ENCODE data around the gene SPDYE2.
"Not testable (repeated sequence)": the region's sequence is repeated elsewhere in the genome, so short reads cannot be mapped to it uniquely, and the experiment has no call there.

SPDYE2 gene

GRCh38 chr7:102550808-102551422 is at the start of gene SPDYE2:
Gene SPDYE2, plus strand, starts transcription at chr7:102551226. Its CDS starts 2,030 bp downstream, at chr7:102553256.
- DNase-seq (ENCODE audit: low read depth in 2 of 2): not testable (repeated sequence)

GRCh38 chr7:102503141-102503540 is 47.9 kb upstream of the SPDYE2 start:
- DNase-seq (ENCODE audit: low read depth in 2 of 2): not testable (repeated sequence)

DNA sequence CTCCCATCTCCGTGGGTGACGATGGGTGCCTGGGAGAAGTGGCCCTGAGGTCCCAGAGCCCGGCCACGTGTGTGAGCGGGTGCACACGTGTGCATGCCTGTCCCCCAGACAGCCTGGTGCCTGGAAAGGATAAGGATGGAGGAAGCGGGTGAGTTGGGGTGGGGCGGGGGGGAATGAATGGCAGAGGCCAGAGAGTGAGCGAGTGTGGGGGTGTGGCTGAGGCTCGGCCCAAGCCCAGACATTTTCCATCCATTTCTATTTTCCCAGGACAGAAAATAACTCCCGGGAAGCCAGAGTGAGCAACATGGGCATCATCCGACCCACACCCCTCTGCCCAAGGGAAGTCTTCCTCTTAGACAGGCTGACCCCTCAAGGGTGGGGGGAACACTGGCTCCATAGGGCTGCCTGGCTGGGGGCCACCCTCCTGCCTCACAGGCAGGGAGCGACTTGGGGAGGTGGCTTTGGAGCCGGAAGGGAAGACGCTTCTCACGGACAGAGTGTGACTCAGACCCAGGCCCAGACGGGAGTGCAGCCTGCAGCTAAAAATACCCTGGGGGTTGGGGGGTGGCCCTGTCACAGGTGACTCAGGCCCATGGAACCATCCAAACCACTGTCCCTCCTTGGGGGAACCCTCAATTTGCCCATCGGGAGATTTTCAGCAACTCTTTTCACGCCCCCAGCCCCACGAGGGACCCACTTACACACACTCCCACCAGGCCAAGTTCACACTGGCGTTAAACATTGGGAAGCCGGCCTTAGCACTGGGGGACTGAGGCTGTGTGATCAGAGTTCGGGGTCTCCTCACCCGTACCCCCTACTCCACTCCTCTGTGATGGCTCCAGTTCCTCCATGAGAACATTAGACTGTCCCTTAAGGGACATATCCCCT is 45.5 kb upstream of the SPDYE2 start:
- not testable (repeated sequence) for DNase-seq (ENCODE audit: low read depth in 2 of 2)

DNA sequence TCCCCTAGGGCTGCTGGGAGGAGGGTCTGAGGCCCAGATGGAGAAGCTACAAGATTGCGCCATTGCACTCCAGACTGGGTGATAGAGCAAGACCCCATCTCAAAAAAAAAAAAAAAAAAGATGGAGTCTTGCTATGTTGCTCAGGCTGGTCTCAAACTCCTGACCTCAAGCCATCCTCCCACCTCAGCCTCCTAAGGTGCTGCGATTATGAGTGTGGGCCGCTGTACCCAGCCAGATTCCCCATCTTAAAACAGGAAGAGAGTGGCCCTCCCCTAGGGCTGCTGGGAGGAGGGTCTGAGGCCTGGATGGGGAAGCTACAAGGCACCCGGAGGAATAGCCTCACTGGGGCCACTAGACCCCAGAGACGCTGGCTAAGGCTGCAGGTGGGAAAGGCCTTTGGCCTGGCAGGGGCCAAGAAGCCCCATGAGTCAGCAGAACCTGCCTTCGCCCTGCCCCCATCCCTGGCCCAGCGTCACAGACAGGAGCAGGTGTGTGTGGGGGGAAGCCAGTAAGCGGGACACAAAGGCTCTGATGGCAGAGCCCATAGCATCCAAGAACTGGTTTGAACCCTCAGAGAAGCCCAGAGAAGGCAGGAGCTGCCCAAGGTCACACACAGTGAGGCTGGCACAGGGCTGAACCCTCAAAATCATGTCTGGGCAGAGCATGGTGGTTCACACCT is 43.5 kb upstream of the SPDYE2 start:
- DNase-seq (ENCODE audit: low read depth in 2 of 2): not testable (repeated sequence)

DNA sequence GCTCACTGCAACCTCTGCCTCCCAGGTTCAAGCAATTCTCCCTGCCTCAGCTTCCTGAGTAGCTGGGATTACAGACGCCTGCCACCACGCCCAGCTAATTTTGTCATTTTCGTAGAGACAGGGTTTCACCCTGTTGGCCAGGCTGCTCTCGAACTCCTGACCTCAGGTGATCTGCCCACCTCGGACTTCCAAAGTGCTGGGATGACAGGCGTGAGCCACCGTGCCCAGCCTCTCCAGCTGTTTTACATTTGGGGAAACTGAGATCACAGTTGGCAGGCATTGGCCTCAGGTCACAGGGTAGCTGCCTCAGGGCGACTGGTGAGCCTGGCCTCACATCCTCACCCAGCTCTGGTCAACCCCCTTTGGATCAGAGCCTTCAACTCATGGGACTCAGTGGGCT is 40.5 kb upstream of the SPDYE2 start:
- not testable (repeated sequence) for DNase-seq (ENCODE audit: low read depth in 2 of 2)

DNA sequence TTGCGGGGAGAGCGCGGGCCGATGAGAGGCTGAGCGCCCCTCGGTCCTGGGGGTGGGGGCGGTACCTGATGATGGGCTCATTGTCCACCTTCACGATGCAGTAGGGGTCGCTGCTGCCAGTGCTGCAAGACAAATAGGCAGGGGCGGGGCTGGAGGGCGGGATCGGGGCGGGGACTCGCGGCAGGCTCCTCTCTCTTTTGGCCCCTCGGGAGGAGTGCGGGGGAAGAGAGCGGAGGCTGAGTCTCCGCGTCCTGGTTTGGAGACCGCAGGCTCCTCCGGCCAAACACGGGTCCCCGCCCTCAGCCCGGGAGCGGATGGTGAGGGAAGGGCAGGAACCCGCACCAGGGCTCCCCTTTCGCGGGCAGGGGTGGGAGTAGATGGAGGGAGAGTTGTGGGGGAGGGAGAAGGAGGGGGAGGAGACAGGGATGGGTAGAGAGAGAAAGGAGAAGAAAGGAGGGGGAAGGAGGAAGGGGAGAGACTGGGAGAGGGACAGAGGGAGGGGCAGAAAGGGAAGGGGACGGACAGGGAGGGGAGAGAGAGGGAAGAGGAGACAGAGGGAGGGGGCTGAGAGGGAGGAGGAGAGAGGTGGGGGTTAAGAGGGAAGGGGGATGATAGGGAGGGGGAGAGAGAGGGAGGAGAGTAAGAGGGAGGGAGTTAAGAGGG is 39.0 kb upstream of the SPDYE2 start:
- not testable (repeated sequence) for DNase-seq (ENCODE audit: low read depth in 2 of 2)

- DNase-seq (ENCODE audit: low read depth in 2 of 2): peak; percentile 83 to 84
Observed at GRCh38 chr7:102512642-102513221, 38.3 kb upstream of the SPDYE2 start.

- DNase-seq (ENCODE audit: low read depth in 2 of 2): not testable (repeated sequence)
Observed at GRCh38 chr7:102514881-102515721, 35.9 kb upstream of the SPDYE2 start.

DNA sequence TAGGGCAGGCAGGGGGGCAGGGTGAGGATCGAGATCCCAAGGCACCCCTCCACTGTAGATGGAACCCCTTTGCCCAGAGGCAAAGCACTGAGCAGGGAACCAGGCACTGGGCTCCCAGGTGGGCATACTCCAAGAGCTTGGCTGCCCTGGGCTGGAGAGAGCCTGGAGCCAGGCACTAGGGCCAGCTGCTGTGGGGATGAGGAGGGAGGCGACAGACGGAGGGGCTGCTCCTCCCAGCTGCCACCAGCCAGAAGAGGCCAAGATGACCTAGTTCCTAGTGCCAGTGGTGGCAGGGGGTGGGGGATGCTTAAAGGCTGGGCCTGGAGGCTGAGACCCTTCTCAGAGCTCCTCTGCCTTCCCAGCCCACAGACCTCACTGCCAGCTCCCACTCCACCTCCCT is 35.1 kb upstream of the SPDYE2 start:
- not testable (repeated sequence) for DNase-seq (ENCODE audit: low read depth in 2 of 2)

DNA sequence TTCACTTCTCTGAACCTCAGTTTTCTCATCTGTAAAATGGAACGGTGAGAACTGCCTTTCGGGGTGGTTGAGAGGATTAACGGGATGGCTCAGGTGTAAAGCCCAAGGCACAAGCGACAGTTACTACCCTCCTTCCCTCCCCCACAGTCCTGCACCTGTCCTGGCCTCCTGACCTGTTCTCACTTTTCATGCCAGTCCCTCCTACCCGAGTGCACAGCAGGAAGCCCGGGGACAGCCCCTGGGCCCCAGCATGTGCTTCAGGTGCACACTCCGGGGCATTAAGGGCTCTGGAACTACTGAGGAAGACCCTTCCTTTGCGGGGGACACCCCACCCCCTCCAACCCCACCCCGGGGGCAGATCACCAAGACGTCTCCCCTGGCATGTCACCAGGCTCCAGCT is 34.1 kb upstream of the SPDYE2 start:
- not testable (repeated sequence) for DNase-seq (ENCODE audit: low read depth in 2 of 2)

DNA sequence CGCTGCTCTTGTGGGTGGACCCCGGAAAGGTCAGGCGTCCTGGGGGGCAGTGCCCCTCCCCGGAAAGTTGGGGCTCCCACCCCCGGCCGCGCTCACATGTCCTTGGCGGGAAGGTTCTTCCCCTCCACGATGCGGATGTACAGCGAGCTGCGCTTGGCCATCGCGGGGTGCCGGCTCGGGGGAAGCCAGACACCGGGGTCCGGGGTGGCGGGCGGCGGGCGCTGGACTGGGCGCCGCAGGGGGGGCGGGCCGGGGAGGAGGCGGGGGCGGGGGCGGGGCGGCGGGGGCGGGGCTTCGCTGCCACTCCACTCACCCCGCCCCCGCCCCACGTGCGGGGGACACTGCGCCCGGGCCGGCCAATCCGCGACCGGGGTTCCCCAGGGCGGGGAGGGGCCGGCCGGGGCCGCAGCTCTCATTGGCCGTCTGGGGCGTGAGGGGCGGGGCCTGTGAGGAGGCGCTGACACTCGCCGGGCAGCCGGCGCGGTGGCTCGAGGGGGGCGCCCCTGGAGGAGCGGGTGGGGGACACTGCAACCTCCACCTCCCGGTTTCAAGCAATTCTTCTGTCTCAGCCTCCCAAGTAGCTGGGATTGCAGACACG is 33.4 kb upstream of the SPDYE2 start, which contains the start of gene RASA4B:
TSS of gene RASA4B (minus strand) at position 228 of the 598 bp plus-strand sequence. CDS start at position 161, 67 bp downstream.
- not testable (repeated sequence) for DNase-seq (ENCODE audit: low read depth in 2 of 2)

GRCh38 chr7:102520797-102521196 is 30.2 kb upstream of the SPDYE2 start:
- not testable (repeated sequence) for DNase-seq (ENCODE audit: low read depth in 2 of 2)

GRCh38 chr7:102524803-102525202 is 26.2 kb upstream of the SPDYE2 start:
- not testable (repeated sequence) for DNase-seq (ENCODE audit: low read depth in 2 of 2)

- not testable (repeated sequence) for DNase-seq (ENCODE audit: low read depth in 2 of 2)
Observed at GRCh38 chr7:102527182-102527581, 23.8 kb upstream of the SPDYE2 start.

GRCh38 chr7:102527822-102528793 is 22.9 kb upstream of the SPDYE2 start:
- not testable (repeated sequence) for DNase-seq (ENCODE audit: low read depth in 2 of 2)

DNA sequence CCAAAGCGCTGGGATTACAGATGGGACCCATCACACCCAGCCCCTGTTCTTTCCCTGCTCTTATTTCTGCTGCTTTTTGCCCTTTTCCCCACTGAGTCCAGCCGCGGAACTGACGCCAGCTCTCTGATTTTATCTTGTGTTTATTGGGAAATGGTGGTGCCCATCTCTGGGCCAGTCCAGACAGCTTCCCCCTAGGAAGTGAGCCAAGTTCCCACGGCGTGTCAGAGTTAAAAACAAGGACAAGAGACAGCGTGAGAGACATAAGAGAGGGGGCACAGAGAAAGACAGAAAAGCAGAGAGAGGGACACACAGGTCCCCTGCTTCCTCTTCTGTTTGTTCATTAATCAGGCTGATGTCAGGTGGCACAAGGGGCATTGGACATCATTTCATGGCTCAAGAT is 19.4 kb upstream of the SPDYE2 start:
- DNase-seq (ENCODE audit: low read depth in 2 of 2): not testable (repeated sequence)

GRCh38 chr7:102532127-102532526 is 18.9 kb upstream of the SPDYE2 start:
- DNase-seq (ENCODE audit: low read depth in 2 of 2): not testable (repeated sequence)

DNA sequence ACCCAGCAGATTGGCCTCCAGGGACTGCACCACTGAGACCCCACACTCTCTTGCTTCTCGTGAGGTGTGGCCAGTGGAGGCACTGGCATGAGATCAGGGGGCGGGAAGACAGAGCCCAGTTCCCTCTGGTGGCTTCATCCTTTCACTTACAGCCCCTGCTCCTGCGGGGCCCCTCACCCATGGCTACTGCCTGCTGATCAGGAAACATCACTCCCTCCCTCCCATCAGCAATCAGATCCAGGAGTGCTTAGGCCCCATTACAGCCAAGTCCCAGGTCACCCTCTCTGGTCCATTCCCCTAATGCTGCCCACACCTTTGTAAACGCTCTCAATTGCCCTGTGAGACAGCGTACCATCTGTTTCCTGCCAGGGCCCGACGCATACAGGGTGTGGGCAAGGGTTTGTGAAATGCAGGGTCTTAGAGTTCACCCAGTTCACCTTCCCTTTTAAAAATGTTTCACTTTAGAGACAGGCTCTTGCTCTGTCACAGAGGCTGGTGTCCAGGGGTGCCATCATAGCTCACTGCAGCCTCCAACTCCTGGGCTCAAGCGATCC is 15.9 kb upstream of the SPDYE2 start:
- not testable (repeated sequence) for DNase-seq (ENCODE audit: low read depth in 2 of 2)
